Activated T-helper 2 cell treated with anti-CD3 and anti-CD28 coated beads, Interferon-gamma antibody, Interleukin-2, Interleukin-4, amounts not matched to agents 10 μg/mL and 5 μg/mL and 100 μg/mL, durations not matched to agents 14 hours and 24 hours and 36 hours (primary cell): ENCODE results near the gene PARP1. TPM values are rescaled to one million over a fixed set of nuclear protein-coding genes. Genes with fewer than 3 reads are reported as not detected.

ENCODE experiments used
- DNase-seq: peaks from one replicate; pipeline ENCODE4 v3.0.0; 2021; ENCODE audit warnings: low spot score
- H3K27ac Mint-ChIP-seq: one replicate; pipeline ENCODE4 v1.8.0; 2021; ENCODE audit warnings: mixed read lengths
- H3K27me3 Mint-ChIP-seq: one replicate; pipeline ENCODE4 v1.8.0; 2021; ENCODE audit warnings: low read depth, mixed read lengths
- H3K36me3 Mint-ChIP-seq: one replicate; pipeline ENCODE4 v1.8.0; 2021; ENCODE audit warnings: low read depth, mixed read lengths
- H3K4me1 Mint-ChIP-seq: one replicate; pipeline ENCODE4 v1.8.0; 2021; ENCODE audit warnings: low read depth, mixed read lengths
- H3K4me3 Mint-ChIP-seq: one replicate; pipeline ENCODE4 v1.8.0; 2021; ENCODE audit warnings: low read depth, mild to moderate bottlenecking, moderate library complexity, mixed read lengths
- H3K9me3 Mint-ChIP-seq: one replicate; pipeline ENCODE4 v1.8.0; 2021; ENCODE audit warnings: mixed read lengths
- intact Hi-C: fragments of 100-400 bp; cut with micrococcal nuclease; formaldehyde crosslinking; loops from one replicate; pipeline ENCODE4 v1.15.1; 2023
- total RNA-seq: library from RNA; stranded (reverse); gene quantifications from 2 replicates; pipeline ENCODE4 v1.2.3, GENCODE V29; 2022

PARP1 gene
- total RNA-seq, 1 donor from 2014 or later = 194 TPM

DNA sequence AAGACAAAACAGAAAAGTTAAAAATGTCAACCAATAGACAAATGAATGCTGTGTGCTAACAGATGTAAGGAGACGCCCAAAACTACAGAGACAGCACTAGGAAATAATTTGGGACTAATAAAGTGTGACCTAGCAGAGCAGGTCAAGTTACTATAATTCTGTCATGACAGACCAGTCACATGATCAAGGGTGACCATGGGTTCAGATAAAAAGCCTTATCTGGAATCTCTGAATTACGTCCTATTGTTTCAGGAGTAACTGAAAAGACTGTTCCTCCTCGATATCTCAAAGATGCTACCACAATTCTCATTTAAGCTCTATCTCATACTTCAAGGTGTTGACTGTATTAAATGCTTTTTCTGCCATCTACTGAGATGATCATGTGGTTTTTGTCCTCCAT lies 31.6 kb downstream of the PARP1 start:
- Mint-ChIP-seq H3K9me3 (no peaks in the 10 kb centered on the region), H3K27me3 (no peaks in the 10 kb centered on the region), H3K36me3 (peaks cover 89% of the 10 kb centered on the region), H3K4me1 (peaks cover 12% of the 10 kb centered on the region), H3K27ac (no peak overlapping the region), H3K4me3 (no peak overlapping the region)
- DNase-seq = no peak
- intact Hi-C loops = no loop called here

- peaks cover 84% of the 10 kb centered on the region for H3K36me3 Mint-ChIP-seq
- H3K27ac Mint-ChIP-seq = no peak overlapping the region
- no peaks in the 10 kb centered on the region for H3K27me3 Mint-ChIP-seq
- no peak for DNase-seq
- intact Hi-C loops = no loop called here
- no peaks in the 10 kb centered on the region for H3K9me3 Mint-ChIP-seq
- no peak overlapping the region for H3K4me3 Mint-ChIP-seq
- H3K4me1 Mint-ChIP-seq = peaks cover 2% of the 10 kb centered on the region
Measured at GRCh38 chr1:226373376-226373775, 34.5 kb downstream of the PARP1 start.

DNA sequence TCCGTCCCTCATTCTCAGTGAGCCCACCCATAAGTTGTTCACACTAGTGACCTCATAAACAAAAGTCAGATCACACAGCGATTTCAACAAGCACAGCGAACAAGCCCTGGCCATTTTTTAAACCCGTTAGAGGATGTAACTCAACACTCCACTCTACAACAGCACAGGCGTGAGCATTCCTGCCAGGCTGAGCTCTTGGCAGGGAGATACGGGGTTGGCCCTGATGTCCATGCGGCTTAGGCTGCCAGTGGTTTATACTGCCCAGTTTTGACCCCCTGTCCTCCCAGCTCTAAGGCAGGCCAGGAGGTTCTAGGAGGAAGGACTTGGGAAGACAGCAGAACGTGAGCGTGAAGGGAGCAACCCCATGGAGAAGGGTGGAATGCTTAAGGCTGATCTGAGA lies 35.0 kb downstream of the PARP1 start:
- no peak overlapping the region for H3K27ac Mint-ChIP-seq
- H3K27me3 Mint-ChIP-seq = no peaks in the 10 kb centered on the region
- DNase-seq = no peak
- H3K4me3 Mint-ChIP-seq = no peak overlapping the region
- H3K4me1 Mint-ChIP-seq = peaks cover 2% of the 10 kb centered on the region
- H3K36me3 Mint-ChIP-seq = peaks cover 82% of the 10 kb centered on the region
- H3K9me3 Mint-ChIP-seq = no peaks in the 10 kb centered on the region
- intact Hi-C loops = no loop called here

- Mint-ChIP-seq H3K27me3 (no peaks in the 10 kb centered on the region), H3K9me3 (no peaks in the 10 kb centered on the region), H3K36me3 (peaks cover 82% of the 10 kb centered on the region), H3K4me1 (peaks cover 2% of the 10 kb centered on the region), H3K27ac (no peak overlapping the region), H3K4me3 (no peak overlapping the region)
- intact Hi-C loops = no loop called here
- no peak for DNase-seq
Measured at GRCh38 chr1:226371866-226372490, 35.9 kb downstream of the PARP1 start.

DNA sequence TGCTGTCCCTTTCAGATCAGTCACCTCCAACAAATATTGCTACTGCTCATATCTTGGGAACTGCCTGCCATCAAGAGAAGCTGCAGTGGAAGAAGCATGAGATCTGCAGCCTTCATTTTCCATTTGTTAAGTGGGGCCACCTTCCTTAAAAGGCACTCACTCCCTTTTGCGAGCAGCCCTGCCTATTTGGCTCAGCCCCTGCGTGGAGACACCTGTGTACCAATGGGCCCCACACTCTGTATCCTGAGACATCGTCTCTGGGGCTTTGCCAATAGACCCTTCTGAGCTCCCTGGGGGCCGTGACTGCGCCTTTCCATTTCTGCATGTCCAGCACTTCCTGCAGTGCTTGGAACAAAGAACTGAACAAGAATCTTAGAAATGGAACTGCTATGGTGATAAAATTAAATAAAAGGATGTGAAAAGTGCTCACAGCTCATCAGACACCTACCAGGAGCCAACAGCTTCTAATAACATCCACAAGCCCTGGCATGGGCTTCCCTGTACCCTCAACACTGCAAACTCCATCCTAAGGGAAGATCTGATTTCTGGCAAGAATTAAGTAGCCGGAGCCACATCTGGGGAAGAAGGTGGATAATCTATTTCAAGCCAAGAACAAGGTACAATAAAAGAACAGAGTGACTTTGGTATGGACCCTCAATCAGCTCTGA lies 36.7 kb downstream of the PARP1 start:
- peaks cover 2% of the 10 kb centered on the region for H3K4me1 Mint-ChIP-seq
- H3K9me3 Mint-ChIP-seq = no peaks in the 10 kb centered on the region
- H3K27me3 Mint-ChIP-seq = no peaks in the 10 kb centered on the region
- peak overlapping the region; percentile 42 for H3K27ac Mint-ChIP-seq
- DNase-seq = no peak
- peaks cover 80% of the 10 kb centered on the region for H3K36me3 Mint-ChIP-seq
- intact Hi-C loops = no loop called here
- H3K4me3 Mint-ChIP-seq = no peak overlapping the region

DNA sequence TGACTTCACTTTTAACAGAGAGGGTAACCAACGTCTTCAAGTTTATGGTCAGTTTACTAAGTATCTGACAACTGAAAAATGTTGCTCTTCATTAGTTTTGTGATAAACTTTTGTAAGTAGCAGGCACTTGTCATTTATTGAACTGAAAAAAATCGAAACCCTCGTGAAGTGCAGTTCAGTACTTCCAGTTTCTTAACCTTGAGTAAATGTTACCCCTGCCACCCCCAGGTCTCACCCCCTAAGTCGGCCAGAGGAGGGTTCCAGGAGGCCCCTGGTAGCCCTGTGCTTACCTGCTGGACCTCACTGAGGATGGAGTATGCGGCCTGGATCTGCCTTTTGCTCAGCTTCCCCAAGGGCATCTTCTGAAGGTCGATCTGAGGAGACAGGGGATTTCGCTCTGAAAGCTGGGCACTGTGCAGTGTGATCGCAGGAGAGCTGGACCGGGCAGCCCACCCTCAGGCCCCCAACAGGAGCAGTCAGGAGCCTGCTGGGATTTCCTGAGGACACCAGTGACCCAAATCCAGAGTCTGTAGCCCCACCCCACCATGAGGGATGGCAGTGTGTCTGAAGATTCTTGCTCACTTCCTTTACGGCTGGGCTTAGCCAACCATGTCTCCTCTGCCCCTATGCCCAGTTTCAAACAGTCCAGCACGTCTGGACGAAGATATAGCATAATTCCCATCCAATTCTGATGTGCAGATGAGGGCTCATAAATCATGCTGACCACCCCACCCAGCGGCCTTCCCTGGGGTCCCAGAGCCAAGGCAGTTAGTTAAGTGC lies 37.6 kb downstream of the PARP1 start:
- H3K4me1 Mint-ChIP-seq = peaks cover 2% of the 10 kb centered on the region
- H3K27ac Mint-ChIP-seq = no peak overlapping the region
- DNase-seq = no peak
- peaks cover 82% of the 10 kb centered on the region for H3K36me3 Mint-ChIP-seq
- H3K9me3 Mint-ChIP-seq = no peaks in the 10 kb centered on the region
- H3K27me3 Mint-ChIP-seq = no peaks in the 10 kb centered on the region
- no peak overlapping the region for H3K4me3 Mint-ChIP-seq
- intact Hi-C loops = no loop called here

DNA sequence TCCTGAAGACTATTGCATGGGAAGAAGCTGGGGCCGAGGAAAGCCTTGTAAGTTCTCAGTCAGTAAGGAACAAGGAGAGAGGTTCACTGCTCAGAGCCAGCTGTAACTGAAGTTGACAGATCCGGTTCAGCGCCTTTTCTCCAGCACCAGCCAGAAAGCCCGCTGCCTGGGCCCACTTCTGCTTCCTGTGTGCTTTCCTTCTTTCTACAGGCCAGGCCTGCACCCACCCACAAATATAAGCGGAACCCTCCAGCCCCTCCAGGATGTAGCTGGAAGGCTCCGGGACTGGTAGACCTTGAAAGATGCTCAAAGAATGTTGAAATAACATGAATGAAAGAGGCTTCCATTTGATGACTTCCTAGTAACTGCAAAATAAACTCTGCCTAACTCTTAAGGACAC lies 38.8 kb downstream of the PARP1 start:
- H3K27ac Mint-ChIP-seq = no peak overlapping the region
- peaks cover 81% of the 10 kb centered on the region for H3K36me3 Mint-ChIP-seq
- no peaks in the 10 kb centered on the region for H3K27me3 Mint-ChIP-seq
- intact Hi-C loops = no loop called here
- no peak overlapping the region for H3K4me3 Mint-ChIP-seq
- H3K9me3 Mint-ChIP-seq = no peaks in the 10 kb centered on the region
- peaks cover 2% of the 10 kb centered on the region for H3K4me1 Mint-ChIP-seq
- DNase-seq = no peak

- Mint-ChIP-seq H3K4me1 (no peaks in the 10 kb centered on the region), H3K36me3 (peaks cover 85% of the 10 kb centered on the region), H3K4me3 (no peak overlapping the region), H3K27me3 (no peaks in the 10 kb centered on the region), H3K27ac (no peak overlapping the region), H3K9me3 (no peaks in the 10 kb centered on the region)
- no peak for DNase-seq
- intact Hi-C loops = no loop called here
Measured at GRCh38 chr1:226366290-226366689, 41.6 kb downstream of the PARP1 start.

DNA sequence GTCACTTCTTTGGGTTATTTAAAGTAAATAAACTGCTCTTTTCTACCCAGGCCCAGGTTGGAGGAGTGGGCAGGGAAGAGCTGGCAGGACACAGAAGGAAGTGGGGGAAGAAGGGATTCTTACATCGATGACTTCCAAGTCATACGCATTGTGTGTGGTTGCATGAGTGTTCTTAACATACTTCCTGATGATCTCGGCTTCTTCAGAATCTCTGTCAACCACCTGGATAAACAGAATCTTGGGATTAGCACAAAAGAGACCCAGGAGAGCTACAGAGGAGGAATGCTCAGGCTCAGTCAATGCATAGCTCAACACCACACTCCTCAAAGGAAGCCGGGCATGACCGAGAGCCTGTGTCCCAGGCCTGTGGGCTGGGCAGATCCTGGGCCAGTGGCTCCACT lies 42.1 kb downstream of the PARP1 start:
- Mint-ChIP-seq H3K4me1 (no peaks in the 10 kb centered on the region), H3K27me3 (no peaks in the 10 kb centered on the region), H3K4me3 (no peak overlapping the region), H3K9me3 (no peaks in the 10 kb centered on the region), H3K36me3 (peaks cover 85% of the 10 kb centered on the region), H3K27ac (no peak overlapping the region)
- DNase-seq = no peak
- intact Hi-C loops = no loop called here

DNA sequence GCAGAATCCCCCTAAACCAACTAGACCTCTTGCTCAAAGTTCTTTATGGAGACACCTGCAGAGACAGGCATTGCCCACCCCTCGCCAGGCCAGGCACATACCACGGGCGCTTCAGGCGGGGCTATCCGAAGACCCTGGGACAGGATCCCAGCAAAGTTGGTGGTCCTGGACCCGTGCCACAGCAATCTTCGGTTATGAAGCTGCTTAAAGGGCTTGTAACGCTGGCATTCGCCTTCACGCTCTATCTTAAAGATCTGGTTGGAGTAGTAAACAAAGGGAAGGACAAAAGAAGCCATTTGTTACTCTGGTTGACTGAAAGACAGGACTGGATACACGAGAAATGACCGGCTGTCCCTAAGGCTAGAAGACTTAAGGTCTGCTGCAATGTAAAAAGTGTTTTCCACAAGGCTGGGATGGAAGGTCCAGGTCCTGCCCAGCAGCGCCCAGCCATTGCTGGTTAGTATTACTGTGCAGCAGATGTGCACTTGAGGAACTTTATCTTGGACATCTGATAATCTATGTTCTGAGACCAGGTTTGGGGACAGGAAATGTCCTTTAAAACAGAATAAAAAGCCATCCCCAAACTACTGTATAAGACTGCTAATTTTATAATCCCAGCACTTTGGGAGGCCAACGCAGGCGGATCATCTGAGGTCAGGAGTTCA lies 42.9 kb downstream of the PARP1 start:
- intact Hi-C loops = no loop called here
- Mint-ChIP-seq H3K27me3 (no peaks in the 10 kb centered on the region), H3K27ac (no peak overlapping the region), H3K4me1 (no peaks in the 10 kb centered on the region), H3K9me3 (no peaks in the 10 kb centered on the region), H3K4me3 (no peak overlapping the region), H3K36me3 (peaks cover 85% of the 10 kb centered on the region)
- DNase-seq = no peak

DNA sequence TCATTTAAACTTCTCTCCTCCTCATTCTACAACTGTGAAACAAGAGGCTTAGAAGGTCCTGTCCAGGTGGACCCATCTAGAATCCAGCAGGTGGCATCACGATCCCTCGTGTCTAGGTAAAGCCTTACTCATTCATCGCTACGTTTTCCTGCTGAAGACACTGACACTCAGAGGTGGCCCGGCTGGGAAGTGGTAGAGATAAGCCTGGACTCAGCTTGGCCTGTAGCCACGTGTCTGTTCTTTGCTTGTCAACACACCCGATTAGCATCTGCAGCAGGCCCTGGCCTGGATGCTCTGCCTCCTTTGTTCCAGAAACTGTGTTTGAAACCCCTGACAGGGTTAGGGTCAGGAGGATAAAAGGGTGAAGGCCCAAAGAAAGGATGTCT lies 43.4 kb downstream of the PARP1 start:
- intact Hi-C loops = no loop called here
- Mint-ChIP-seq H3K4me1 (no peaks in the 10 kb centered on the region), H3K4me3 (no peak overlapping the region), H3K27ac (no peak overlapping the region), H3K9me3 (no peaks in the 10 kb centered on the region), H3K36me3 (peaks cover 81% of the 10 kb centered on the region), H3K27me3 (no peaks in the 10 kb centered on the region)
- no peak for DNase-seq

DNA sequence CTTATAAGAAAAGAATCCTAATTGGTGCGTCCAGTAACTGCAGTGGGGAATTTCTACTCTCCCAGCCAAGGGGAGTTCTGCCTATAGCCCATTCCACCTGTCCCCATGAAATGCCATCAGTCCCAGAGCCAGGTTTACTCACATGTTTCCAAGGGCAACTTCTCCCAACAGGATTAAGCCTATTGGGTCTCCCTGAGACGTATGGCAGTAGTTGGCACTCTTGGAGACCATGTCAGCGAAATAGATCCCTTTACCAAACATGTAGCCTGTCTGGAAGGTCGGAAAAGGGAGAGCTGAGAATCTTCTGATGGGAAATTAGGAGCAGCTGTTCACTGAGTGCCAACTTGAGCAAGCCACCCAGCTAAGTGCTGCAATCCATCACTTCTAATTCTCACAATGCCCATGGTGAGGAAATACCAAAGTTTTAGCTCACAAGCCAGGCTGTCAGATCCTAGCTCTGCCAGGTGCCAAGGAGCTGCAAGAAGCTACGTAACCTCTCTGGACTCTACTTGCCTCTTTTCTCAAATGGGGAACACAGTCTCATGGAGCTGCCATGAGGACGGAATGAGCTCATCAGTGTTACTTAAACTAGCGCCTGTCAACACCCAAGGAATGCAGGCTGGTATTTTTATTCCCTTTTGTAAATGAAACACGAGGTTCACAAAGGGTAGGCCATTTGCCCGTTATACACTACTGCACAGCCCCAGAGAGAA lies 43.9 kb downstream of the PARP1 start:
- H3K36me3 Mint-ChIP-seq = peaks cover 81% of the 10 kb centered on the region

More for the DNA sequence above, 43.9 kb downstream of the PARP1 start:
- Mint-ChIP-seq H3K4me1 (no peaks in the 10 kb centered on the region), H3K4me3 (no peak overlapping the region), H3K27me3 (no peaks in the 10 kb centered on the region), H3K9me3 (no peaks in the 10 kb centered on the region), H3K27ac (no peak overlapping the region)
- no peak for DNase-seq
- intact Hi-C loops = no loop called here
